HepG2 (cell line): ENCODE data around the gene CRADD. TPM values are rescaled to one million over a fixed set of nuclear protein-coding genes. Genes with fewer than 3 reads are reported as not detected.
A peak's percentile ranks its signal among the peaks of the same experiment; 100 is the strongest.

ENCODE experiments used
- ATAC-seq: fragments of 200-7000 bp; cut with Tn5 transposase; 3 replicates; pipeline ENCODE4 v1.9.1; 2020; ENCODE audit warnings: mild to moderate bottlenecking, moderate library complexity
- BruUV-seq: library from RNA; stranded (reverse); fragments of 400-500 nt; replicated peaks from 2 replicates; lab custom pipeline; 2021; lab: Mats Ljungman, UMichigan
- CTCF ChIA-PET: fragments of 300-600 bp; formaldehyde crosslinking; extraction: SDS; loops from one replicate; lab custom pipeline; 2021; ENCODE audit warnings: low total read pairs, inconsistent platforms, low intra/inter-chr PET ratio; lab: Yijun Ruan, JAX
- POLR2A ChIA-PET: fragments of 350-600 bp; sonication (Branson Sonifier 250); formaldehyde crosslinking; loops from one replicate; lab custom pipeline; 2020; ENCODE audit warnings: antibody characterized with exemption, inconsistent platforms; lab: Yijun Ruan, JAX
- DNase-seq: peaks from one replicate; pipeline ENCODE4 v3.0.0-alpha.2; 2015; ENCODE audit warnings: low spot score
- FAIRE-seq: peaks from 3 replicates; lab custom pipeline; 2011; peaks lifted over from hg19 to GRCh38; lab: Jason Lieb, UNC
- H2AFZ ChIP-seq: one replicate; pipeline ENCODE4 v1.6.1; 2011; ENCODE audit warnings: low read length, inconsistent platforms
- H3K27ac ChIP-seq: fragments of 300-600 bp; 3 replicates; pipeline ENCODE4 v1.8.0; 2011; ENCODE audit warnings: mixed run types, mild to moderate bottlenecking, mixed read lengths, low read length, inconsistent platforms; ENCODE audit not compliant: insufficient read depth; ENCODE audit errors: extremely low read length
- H3K27me3 ChIP-seq, 2 experiments: fragments of 200-600 bp in 1 of 2; 2 replicates in 1 of 2; 3 replicates in 1 of 2; pipeline versions ENCODE4 v1.6.0 to v1.8.0; 2011; ENCODE audit warnings: low read length in 2 of 2, mild to moderate bottlenecking in 2 of 2, moderate library complexity in 2 of 2, inconsistent platforms in 1 of 2; ENCODE audit not compliant: insufficient read depth in 2 of 2, control insufficient read depth in 1 of 2
- H3K36me3 ChIP-seq, 2 experiments: fragments of 200-600 bp in 1 of 2; replicated peaks in 1 of 2; 2 replicates in 1 of 2; 3 replicates in 1 of 2; pipeline versions ENCODE4 v1.5.1 to v1.8.0; 2011; ENCODE audit warnings: low read length in 2 of 2, inconsistent platforms in 1 of 2; ENCODE audit not compliant: insufficient read depth in 2 of 2, control insufficient read depth in 1 of 2
- H3K4me1 ChIP-seq: 2 replicates; pipeline ENCODE4 v1.5.1; 2012; ENCODE audit warnings: low read length, inconsistent platforms; ENCODE audit not compliant: insufficient read depth
- H3K4me2 ChIP-seq: 2 replicates; pipeline ENCODE4 v1.6.0; 2011; ENCODE audit warnings: low read depth, low read length, inconsistent platforms
- H3K4me3 ChIP-seq, 3 experiments: fragments of 200-600 bp in 1 of 3; sonication (generic), shearing (Covaris generic) in 1 of 3; replicated peaks in 1 of 3; 2 replicates each; pipeline ENCODE4 v1.5.1; 2011 to 2016; ENCODE audit warnings: low read length in 3 of 3, inconsistent platforms in 2 of 3, low read depth in 2 of 3, mild to moderate bottlenecking in 2 of 3, control low read depth in 1 of 3, mixed read lengths in 1 of 3; ENCODE audit not compliant: insufficient read depth in 1 of 3
- H3K79me2 ChIP-seq: one replicate; pipeline ENCODE4 v1.6.1; 2011; ENCODE audit warnings: low read length, inconsistent platforms; ENCODE audit not compliant: insufficient read depth
- H3K9ac ChIP-seq: 2 replicates; pipeline ENCODE4 v1.6.0; 2011; ENCODE audit warnings: mild to moderate bottlenecking, low read depth, low read length, inconsistent platforms; ENCODE audit not compliant: insufficient read depth
- H3K9me3 ChIP-seq: 2 replicates; pipeline ENCODE4 v1.5.1; 2012; ENCODE audit warnings: mild to moderate bottlenecking, low read length
- H4K20me1 ChIP-seq: 2 replicates; pipeline ENCODE4 v1.6.0; 2011; ENCODE audit warnings: inconsistent platforms, mild to moderate bottlenecking, low read length, moderate library complexity; ENCODE audit not compliant: insufficient read depth
- CREM ChIP-seq, 2 experiments: sonication (generic) in 1 of 2; formaldehyde crosslinking in 1 of 2; IDR thresholded peaks; 2 replicates each; pipeline versions ENCODE4 v1.4.0 to v1.6.1; 2016 to 2020; ENCODE audit warnings: antibody characterized with exemption in 1 of 2, mild to moderate bottlenecking in 1 of 2, missing genetic modification reagents in 1 of 2
- ELF3 ChIP-seq: IDR thresholded peaks from 2 replicates; pipeline ENCODE4 v1.6.1; 2016; ENCODE audit warnings: missing genetic modification reagents, missing compliant biosample characterization
- FOXA3 ChIP-seq: IDR thresholded peaks from 2 replicates; pipeline ENCODE4 v1.6.1; 2016; ENCODE audit warnings: missing genetic modification reagents, missing compliant biosample characterization
- HDAC2 ChIP-seq: sonication (generic); formaldehyde crosslinking; IDR thresholded peaks from 2 replicates; pipeline ENCODE4 v1.4.0; 2020; ENCODE audit warnings: missing genetic modification reagents
- KAT2B ChIP-seq: fragments of 150-350 bp; IDR thresholded peaks from 2 replicates; pipeline ENCODE4 v1.6.1; 2014; ENCODE audit warnings: low read depth, low read length, borderline replicate concordance
- KDM4B ChIP-seq: sonication (generic); formaldehyde crosslinking; IDR thresholded peaks from 2 replicates; pipeline ENCODE4 v1.4.0; 2020; ENCODE audit warnings: missing genetic modification reagents
- NFKB2 ChIP-seq: sonication (generic); formaldehyde crosslinking; IDR thresholded peaks from 2 replicates; pipeline ENCODE4 v1.4.0; 2020; ENCODE audit warnings: missing genetic modification reagents, borderline replicate concordance
- RARG ChIP-seq: sonication (generic); formaldehyde crosslinking; IDR thresholded peaks from 2 replicates; pipeline ENCODE4 v1.4.0; 2020; ENCODE audit warnings: low read depth, mild to moderate bottlenecking, missing genetic modification reagents
- SMAD3 ChIP-seq: sonication (generic); formaldehyde crosslinking; IDR thresholded peaks from 2 replicates; pipeline ENCODE4 v1.4.0; 2020; ENCODE audit warnings: missing genetic modification reagents
- SP1 ChIP-seq, 2 experiments: fragments of 450-650 bp in 1 of 2; sonication (generic) in 1 of 2; formaldehyde crosslinking in 1 of 2; IDR thresholded peaks; 2 replicates each; pipeline versions ENCODE4 v1.4.0 to v1.6.1; 2016 to 2020; ENCODE audit warnings: missing genetic modification reagents in 1 of 2
- ZFP82 ChIP-seq: sonication (generic); formaldehyde crosslinking; IDR thresholded peaks from 2 replicates; pipeline ENCODE4 v1.5.1; 2020; ENCODE audit warnings: mild to moderate bottlenecking, missing genetic modification reagents, borderline replicate concordance
- ZMYM4 ChIP-seq: sonication (generic); formaldehyde crosslinking; IDR thresholded peaks from 2 replicates; pipeline ENCODE4 v1.8.1; 2023; ENCODE audit warnings: mild to moderate bottlenecking, missing genetic modification reagents
- ZNF160 ChIP-seq: sonication (generic); formaldehyde crosslinking; IDR thresholded peaks from 2 replicates; pipeline ENCODE4 v1.8.0; 2022; ENCODE audit warnings: mild to moderate bottlenecking, inconsistent platforms, missing genetic modification reagents
- ZNF343 ChIP-seq: sonication (generic); formaldehyde crosslinking; IDR thresholded peaks from 2 replicates; pipeline ENCODE4 v1.4.0; 2020; ENCODE audit warnings: mild to moderate bottlenecking, missing genetic modification reagents
- ZNF44 ChIP-seq: sonication (generic); formaldehyde crosslinking; IDR thresholded peaks from 2 replicates; pipeline ENCODE4 v1.5.1; 2020; ENCODE audit warnings: mild to moderate bottlenecking, missing genetic modification reagents
- ZNF776 ChIP-seq: sonication (generic); formaldehyde crosslinking; IDR thresholded peaks from 2 replicates; pipeline ENCODE4 v1.4.0; 2020; ENCODE audit warnings: mild to moderate bottlenecking, missing genetic modification reagents
- ZNF777 ChIP-seq: sonication (generic); formaldehyde crosslinking; IDR thresholded peaks from 2 replicates; pipeline ENCODE4 v1.4.0; 2020; ENCODE audit warnings: missing genetic modification reagents
- ZSCAN30 ChIP-seq: sonication (generic); formaldehyde crosslinking; IDR thresholded peaks from 2 replicates; pipeline ENCODE4 v1.5.0; 2020; ENCODE audit warnings: mild to moderate bottlenecking, missing genetic modification reagents
- WGBS: methylation state at CpG from one replicate; pipeline ENCODE4 v1.1.6; 2017; ENCODE audit warnings: low lambda C conversion rate; 5-methylcytosine and 5-hydroxymethylcytosine counted together
- in situ Hi-C: cut with HindIII; loops from 2 replicates; pipeline ENCODE4 v1.10.0; 2017; ENCODE audit warnings: low pct_unique_long_range_greater_than_20kb; ENCODE audit not compliant: extremely low pct_ligation_motif_present
- intact Hi-C: fragments of 100-400 bp; cut with micrococcal nuclease; formaldehyde crosslinking; loops from one replicate; pipeline ENCODE4 v1.10.0; 2022; ENCODE audit not compliant: unreplicated experiment
- polyA plus RNA-seq, 8 experiments: library from polyadenylated mRNA; depleted of rRNA in 3 of 8; stranded (reverse) in 7 of 8; unstranded in 1 of 8; fragments of >200 nt; fragmentation: Illumina TruSeq in 4 of 8; extraction: Trizol in 4 of 8; gene quantifications; 2 replicates each; pipeline versions ENCODE4 v1.2.1 to v1.2.3, GENCODE V29; 2011 to 2016; ENCODE audit warnings: low read depth in 4 of 8, missing spikeins in 1 of 8, mixed read lengths in 1 of 8; ENCODE audit not compliant: insufficient read depth in 1 of 8
- total RNA-seq, 5 experiments: library from RNA; depleted of rRNA; stranded (reverse); fragments of >200 nt; fragmentation: Illumina TruSeq; extraction: Trizol; gene quantifications; 2 replicates each; pipeline ENCODE4 v1.2.3, GENCODE V29; 2016; ENCODE audit warnings: low read depth in 1 of 5
- TF ChIP-seq, protein P1 (sequence below): sonication (generic); formaldehyde crosslinking; IDR thresholded peaks from 2 replicates; pipeline ENCODE4 v1.8.1; 2023; ENCODE audit warnings: mild to moderate bottlenecking, inconsistent platforms, moderate library complexity, missing genetic modification reagents, borderline replicate concordance
- TF ChIP-seq, protein P2 (sequence below): sonication (generic); formaldehyde crosslinking; IDR thresholded peaks from 2 replicates; pipeline ENCODE4 v1.4.0; 2020; ENCODE audit warnings: missing genetic modification reagents, borderline replicate concordance

Gene CRADD
- total and polyA plus RNA-seq, 2 of the 13 experiments (the other 11 are each of a cell fraction or from before 2014, with no cell fraction given): 12.4 to 18.8 TPM

DNA sequence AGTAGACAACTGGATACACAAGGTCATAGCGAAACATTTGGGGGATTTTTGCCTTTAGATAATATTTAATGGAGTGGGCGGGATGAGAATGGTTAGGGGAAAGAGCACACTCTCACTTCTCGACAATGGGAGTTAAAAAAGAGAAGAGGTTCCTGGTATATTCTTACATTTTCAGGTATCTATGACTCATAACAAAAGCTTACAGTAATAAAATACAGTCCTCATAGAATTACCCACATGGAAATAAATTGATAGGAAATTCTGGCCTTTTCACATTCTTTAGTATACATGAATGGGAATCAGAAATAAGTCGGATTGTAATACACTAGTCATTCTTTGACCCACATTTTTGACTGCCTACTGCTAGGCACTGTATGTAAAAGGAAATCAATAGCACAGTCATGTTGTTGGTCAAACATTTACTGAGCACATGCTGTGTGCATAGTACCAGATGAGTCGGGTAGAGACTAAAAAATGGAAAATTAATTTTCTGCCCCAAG, 8.2 kb upstream of the CRADD start (continued):
- TF ChIP-seq ZNF44 (CRISPR knock-in tag) (no peak), ZNF777 (CRISPR knock-in tag) (no peak), KAT2B (peak; percentile 35; the same call in 1 of the 2 replicates), KDM4B (no peak), ELF3 (CRISPR knock-in tag) (no peak), ZNF343 (CRISPR knock-in tag) (no peak), HDAC2 (CRISPR knock-in tag) (no peak)
- TF ChIP-seq, protein P1, sequence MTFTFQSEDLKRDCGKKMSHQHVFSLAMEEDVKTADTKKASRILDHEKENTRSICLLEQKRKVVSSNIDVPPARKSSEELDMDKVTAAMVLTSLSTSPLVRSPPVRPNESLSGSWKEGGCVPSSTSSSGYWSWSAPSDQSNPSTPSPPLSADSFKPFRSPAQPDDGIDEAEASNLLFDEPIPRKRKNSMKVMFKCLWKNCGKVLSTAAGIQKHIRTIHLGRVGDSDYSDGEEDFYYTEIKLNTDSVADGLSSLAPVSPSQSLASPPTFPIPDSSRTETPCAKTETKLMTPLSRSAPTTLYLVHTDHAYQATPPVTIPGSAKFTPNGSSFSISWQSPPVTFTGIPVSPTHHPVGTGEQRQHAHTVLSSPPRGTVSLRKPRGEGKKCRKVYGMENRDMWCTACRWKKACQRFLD (CRISPR knock-in tag): no peak

DNA sequence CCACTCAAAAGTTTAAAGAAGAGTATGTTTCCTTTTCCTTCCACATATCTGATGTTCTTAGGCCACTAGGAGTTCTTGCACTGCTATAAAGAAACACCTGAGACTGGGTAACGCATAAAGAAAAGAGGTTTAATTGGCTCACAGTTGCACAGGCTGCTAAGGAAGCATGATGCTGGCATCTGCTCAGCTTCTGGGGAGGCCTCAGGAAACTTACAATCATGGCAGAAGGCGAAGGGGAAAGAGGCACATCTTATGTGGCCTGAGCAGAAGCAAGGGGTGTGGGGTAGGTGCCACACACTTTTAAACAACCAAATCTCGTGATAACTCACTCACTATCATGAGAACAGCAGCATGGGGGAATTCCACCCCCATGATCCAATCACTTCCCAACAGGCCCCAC, 7.7 kb upstream of the CRADD start:
- BruUV-seq: no TSS peak
- TF ChIP-seq ZFP82 (CRISPR knock-in tag) (no peak), CREM (IDR thresholded peaks at IDR 0.05) (no peak), CREM (CRISPR knock-in tag; IDR thresholded peaks at IDR 0.05) (no peak), FOXA3 (CRISPR knock-in tag) (no peak), RARG (CRISPR knock-in tag) (no peak), NFKB2 (CRISPR knock-in tag) (no peak), ZNF776 (CRISPR knock-in tag) (peak; percentile 53; the same call in 1 of the 2 replicates), ZMYM4 (CRISPR knock-in tag) (0 out of 2 replicates have a peak, but pooled peaks have one; percentile 28), ZNF160 (no peak), ZNF343 (CRISPR knock-in tag) (no peak), SMAD3 (no peak), SP1 (IDR thresholded peaks at IDR 0.05) (no peak), SP1 (CRISPR knock-in tag; IDR thresholded peaks at IDR 0.05) (no peak), ZSCAN30 (CRISPR knock-in tag) (no peak)
- TF ChIP-seq, protein P2, sequence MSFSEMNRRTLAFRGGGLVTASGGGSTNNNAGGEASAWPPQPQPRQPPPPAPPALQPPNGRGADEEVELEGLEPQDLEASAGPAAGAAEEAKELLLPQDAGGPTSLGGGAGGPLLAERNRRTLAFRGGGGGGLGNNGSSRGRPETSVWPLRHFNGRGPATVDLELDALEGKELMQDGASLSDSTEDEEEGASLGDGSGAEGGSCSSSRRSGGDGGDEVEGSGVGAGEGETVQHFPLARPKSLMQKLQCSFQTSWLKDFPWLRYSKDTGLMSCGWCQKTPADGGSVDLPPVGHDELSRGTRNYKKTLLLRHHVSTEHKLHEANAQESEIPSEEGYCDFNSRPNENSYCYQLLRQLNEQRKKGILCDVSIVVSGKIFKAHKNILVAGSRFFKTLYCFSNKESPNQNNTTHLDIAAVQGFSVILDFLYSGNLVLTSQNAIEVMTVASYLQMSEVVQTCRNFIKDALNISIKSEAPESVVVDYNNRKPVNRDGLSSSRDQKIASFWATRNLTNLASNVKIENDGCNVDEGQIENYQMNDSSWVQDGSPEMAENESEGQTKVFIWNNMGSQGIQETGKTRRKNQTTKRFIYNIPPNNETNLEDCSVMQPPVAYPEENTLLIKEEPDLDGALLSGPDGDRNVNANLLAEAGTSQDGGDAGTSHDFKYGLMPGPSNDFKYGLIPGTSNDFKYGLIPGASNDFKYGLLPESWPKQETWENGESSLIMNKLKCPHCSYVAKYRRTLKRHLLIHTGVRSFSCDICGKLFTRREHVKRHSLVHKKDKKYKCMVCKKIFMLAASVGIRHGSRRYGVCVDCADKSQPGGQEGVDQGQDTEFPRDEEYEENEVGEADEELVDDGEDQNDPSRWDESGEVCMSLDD (CRISPR knock-in tag): no peak
- no peaks in the 10 kb centered on the region for H3K79me2 ChIP-seq
- CTCF ChIA-PET: no interaction called here
- FAIRE-seq (no peak), DNase-seq (no peak), ATAC-seq (no peak)
- H3K4me2 ChIP-seq: no peak overlapping the region
- H3K9ac ChIP-seq: no peak overlapping the region
- WGBS: 53% methylated on average over 3 of the region's 3 CpGs
- no peak overlapping the region for H3K4me3 ChIP-seq
- intact Hi-C loops (no loop called here), in situ Hi-C loops (no loop called here)
- no peak overlapping the region for H3K27ac ChIP-seq
- H4K20me1 ChIP-seq: no peaks in the 10 kb centered on the region
- no peak overlapping the region for H2AFZ ChIP-seq
- H3K9me3 ChIP-seq: peaks cover 7% of the 10 kb centered on the region; the same call in 1 of the 2 replicates
- H3K4me1 ChIP-seq: peaks cover 29% of the 10 kb centered on the region
- POLR2A ChIA-PET: no interaction called here
- no peaks in the 10 kb centered on the region for H3K27me3 ChIP-seq
- no peaks in the 10 kb centered on the region for H3K36me3 ChIP-seq
